GM19099 (cell line): ENCODE results near the gene JAKMIP3.

Experiments
- POLR2A ChIP-seq: IDR thresholded peaks from 3 replicates; pipeline ENCODE4 v1.6.1; 2011; ENCODE audit warnings: low read depth; ENCODE audit not compliant: insufficient read length; ENCODE audit errors: extremely low read depth

JAKMIP3 gene

DNA sequence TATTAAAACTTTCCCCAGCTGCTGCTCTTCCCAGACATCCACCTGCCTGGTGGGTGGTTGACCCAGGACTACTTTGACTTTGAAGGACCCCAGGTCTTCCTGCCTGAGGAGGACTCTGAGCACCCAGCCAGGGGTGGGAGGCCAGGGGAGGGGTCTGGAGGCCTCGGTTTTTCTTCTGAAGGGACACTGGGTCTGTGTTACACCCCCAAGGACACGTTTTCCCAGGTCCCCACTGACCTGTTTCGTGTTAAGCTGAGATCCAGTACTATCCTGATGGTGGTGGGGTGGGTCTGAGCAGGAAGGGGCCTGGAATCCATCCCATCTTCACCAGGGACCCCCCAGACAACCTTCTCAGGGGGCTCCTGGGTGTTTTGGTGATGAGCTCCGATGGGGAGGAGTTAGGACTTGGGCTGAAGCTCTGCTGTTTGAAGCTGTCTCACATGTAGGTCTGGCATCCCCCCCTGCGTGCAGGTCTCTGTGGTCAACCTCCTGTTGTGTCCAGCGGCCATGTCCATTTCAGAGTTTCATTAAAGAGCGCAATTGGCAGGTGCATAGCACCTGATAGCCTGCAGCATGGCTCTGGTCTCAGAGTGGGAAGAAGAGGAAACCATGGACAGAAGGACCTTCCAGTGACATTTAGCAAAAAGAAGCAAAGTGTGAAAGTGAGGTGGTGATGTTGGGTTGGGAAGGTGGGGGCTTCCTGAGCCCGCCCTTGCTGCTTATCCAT lies 3.5 kb downstream of the JAKMIP3 start:
- no peak for TF ChIP-seq POLR2A

DNA sequence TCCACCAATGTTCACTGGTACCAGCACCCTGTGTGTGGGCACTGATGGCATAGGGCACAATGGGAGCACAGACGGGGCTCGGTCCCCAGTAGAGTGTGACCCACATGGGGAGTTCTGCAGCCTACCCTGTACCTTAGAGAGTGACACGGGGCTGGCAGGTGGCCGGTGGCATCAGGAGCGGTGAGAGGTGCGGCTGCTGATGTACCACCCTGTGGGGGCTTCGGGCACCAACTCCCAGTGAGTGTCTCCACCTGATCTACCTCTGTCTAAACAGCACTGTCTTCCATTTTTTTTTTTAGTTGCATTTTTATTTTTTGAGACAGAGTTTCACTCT lies 4.1 kb downstream of the JAKMIP3 start:
- TF ChIP-seq POLR2A = no peak

DNA sequence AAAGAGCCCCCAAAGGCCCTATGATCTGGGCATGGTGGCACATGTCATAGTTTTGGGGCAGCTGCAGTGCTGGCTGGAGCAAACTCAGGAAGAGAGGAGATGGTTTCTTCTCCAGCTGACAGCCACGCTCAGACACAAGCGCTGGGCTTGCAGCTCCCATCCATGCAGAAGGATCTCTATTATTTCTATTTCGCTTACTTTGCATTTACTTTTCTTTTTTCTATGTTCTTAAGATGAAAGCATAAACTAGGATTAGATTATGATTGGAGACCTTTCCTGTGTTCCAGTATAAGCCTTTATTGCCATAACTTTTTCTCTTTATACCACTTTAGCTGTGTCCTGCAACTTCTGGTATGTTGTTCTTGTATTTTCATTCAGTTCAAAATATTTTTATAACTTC lies 5.0 kb downstream of the JAKMIP3 start:
- no peak for TF ChIP-seq POLR2A

DNA sequence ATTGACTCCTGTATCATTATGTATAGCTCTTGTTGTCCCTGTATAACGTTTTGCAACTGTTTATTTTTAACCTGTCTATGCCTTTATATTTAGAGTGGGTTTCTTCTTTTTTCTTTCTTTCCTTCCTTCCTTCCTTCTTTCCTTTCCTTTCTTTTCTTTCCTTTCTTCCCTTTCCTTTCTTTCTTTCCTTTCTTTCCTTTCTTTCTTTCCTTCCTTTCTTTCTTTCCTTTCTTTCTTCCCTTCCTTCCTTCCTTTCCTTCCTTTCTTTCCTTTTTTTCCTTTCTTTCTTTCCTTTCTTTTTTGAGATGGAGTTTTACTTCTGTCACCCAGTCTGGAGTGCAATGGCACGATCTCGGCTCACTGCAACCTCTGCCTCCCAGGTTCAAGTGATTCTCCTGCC lies 5.9 kb downstream of the JAKMIP3 start:
- no peak for TF ChIP-seq POLR2A

DNA sequence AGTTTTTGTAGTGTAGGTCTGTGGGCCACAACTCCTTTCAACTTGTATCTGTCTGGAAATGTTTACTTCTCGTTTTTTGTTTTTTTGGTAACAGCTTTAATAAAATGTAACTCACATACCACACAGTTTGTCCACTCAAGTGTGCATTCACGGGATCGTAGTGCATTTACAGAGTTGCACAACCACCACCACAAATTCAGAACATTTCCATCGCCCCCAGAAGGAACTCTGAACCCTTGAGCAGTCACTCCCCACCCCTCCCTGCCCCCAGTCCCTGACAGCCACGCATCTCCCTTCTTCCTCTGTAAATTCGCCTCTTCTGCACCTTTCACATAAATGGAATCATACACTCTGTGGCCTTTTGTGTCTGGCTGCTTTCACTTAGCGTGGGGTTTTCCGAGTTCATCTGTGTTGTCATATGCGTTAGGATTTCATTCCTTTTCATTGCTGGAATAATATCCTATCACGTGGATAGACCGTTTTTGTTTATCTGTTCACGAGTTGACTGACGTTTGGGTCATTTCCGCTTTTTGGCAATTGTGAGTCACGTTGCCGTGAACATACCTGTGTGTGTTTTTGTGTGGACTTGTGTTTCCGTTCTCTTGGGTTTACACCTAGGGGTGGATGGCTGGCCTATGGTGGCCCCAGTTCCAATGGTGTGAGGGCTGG lies 10.3 kb downstream of the JAKMIP3 start:
- TF ChIP-seq POLR2A = no peak

DNA sequence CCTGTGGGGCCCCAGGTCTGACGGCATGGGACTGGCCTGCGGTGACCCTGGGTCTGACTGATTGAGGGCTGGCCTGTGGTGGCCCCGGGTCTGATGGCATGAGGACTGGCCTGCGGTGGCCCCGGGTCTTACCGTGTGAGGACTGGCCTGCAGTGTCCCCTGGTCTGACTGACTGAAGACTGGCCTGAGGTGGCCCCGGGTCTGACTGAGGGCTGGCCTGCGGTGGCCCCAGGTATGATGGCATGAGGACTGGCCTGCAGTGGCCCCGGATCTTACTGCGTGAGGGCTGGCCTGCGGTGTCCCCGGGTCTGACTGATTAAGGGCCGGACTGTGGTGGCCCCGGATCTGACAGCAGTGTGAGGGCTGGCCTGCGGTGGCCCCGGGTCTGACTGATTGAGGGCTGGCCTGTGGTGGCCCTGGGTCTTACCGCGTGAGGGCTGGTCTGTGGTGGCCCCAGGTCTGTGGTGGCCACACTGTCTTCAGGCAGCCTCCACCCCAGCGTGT lies 10.9 kb downstream of the JAKMIP3 start:
- TF ChIP-seq POLR2A = no peak

DNA sequence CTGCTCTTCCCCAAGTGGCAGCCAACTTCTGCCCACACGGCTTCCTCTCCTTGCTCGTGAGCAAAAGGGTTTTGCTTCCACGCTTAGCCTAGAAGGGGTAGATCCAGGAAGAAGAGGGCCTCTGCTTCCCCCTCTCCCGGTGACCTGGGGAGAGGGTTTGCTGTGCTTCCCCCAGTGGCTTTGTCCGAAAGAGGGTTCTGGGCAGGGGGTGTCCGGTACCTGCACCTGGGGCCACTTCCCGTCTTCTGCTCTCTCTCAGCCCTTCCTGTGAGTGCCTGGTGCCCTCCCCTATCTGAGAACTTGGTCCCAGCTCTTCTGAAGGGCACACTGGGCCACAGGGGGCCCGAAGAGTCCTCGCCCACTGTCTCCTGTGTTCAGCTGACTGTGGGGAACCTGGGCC lies 11.3 kb downstream of the JAKMIP3 start:
- TF ChIP-seq POLR2A = no peak

DNA sequence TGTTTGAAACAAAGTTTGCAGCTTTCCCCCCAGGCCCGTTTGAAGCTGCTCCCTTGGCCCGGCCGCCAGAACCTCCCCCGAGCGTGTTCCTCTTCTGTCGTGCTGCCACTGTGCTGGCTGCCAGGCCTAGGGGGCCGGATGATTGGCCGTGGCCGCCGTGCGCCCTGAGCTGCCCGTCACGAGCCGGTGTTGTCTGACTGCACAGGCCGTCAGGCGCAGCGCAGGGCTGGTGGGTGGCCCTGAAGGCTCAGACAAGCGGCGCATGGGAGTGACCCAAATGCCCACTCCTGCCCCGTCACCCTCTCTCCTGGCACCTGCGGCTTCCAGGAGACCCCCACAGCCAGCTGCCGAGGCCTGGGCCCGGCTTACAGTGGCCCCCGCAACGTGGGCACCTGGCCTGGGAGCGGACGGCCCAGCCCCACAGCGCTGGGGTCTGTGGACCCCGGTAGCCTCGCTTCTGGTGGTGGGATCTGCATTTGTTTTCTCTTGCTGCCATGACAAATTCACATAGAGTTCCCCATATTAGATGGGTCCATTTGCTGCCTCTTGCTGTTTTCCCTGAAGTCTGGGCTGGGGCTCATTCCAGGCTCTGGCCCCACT lies 13.1 kb downstream of the JAKMIP3 start:
- TF ChIP-seq POLR2A = no peak

DNA sequence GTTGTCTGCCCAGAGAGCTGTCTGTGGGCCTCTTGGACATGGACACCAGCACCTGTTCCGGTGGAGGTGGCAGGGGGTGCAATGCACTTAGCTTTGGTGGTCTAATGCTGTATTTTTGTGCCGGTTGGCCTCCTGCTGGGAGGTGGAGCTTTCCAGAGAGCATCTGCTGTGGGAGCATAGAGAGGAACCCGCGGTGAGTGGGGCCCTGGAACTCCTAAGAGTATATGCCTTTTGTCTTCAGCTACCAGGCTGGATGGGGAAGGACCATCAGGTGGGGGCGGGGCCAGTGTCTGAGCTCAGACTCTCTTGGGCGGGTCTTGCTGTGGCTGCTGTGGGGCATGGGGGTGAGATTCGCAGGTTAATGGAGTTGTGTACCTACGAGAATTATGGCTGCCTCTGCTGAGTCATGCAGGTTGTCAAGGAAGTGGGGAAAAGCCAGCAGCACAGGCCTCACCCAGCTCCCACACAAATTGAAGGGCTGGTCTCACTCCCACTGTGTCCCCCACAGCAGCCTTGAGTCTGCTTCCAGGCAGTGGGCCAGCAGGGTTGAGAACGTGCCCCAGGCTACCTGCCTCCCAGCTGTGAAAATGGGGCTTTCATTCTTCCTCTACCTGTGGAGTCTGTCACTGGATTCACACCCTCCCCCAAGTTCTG lies 29.0 kb downstream of the JAKMIP3 start:
- no peak for TF ChIP-seq POLR2A

DNA sequence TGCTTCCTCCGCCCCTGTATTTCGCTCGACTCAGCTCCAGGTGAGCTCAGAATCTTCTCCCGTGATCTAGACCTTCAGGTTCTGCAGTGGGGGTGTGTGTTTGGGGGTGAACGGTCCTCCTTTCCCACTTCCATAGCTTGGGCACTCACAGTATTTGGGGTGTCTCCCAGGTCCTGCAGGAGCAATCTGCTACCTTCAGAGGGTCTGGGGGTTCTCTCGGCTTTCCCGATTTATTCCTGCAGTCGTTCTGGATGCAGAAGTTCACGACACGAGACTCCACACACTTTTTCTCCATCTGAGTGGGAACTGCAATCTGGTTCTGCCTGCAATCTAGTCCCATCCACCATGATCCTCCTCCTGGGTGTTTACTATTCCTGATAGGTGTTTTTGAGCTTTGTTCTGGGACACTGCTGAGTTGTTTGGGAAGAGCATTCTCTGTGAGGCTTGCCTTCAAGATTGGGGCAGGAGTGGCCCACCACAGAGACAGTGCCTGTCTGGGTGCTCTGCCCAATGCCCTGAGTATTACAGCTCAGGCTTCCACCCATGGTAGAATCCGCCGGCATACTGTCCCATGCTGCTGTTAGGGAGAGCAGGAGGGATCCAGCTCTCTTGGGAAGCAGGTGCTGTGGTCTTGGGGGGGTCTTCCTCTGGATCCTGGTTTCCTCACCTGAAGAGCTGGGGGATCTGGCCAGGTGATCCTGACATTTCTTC lies 29.8 kb downstream of the JAKMIP3 start:
- no peak for TF ChIP-seq POLR2A

DNA sequence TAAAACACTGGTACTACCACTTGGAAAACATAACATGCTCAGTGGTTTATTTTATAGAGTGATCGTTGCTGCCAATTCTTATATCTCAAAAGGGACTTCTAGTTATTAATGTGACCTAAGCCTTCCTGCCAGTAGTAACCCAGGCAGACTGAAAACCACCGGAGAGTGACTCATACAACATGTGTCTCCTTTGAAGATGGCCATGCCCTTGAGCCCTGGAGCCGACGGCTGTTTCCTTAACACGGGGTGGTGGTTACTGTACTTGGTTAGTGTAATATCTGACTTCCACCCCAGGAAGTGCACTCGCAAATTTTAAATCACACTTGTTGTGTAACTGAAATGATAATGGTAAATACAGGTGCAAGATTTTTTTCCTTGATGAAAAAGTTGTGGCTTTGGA lies 30.5 kb downstream of the JAKMIP3 start:
- TF ChIP-seq POLR2A = no peak

DNA sequence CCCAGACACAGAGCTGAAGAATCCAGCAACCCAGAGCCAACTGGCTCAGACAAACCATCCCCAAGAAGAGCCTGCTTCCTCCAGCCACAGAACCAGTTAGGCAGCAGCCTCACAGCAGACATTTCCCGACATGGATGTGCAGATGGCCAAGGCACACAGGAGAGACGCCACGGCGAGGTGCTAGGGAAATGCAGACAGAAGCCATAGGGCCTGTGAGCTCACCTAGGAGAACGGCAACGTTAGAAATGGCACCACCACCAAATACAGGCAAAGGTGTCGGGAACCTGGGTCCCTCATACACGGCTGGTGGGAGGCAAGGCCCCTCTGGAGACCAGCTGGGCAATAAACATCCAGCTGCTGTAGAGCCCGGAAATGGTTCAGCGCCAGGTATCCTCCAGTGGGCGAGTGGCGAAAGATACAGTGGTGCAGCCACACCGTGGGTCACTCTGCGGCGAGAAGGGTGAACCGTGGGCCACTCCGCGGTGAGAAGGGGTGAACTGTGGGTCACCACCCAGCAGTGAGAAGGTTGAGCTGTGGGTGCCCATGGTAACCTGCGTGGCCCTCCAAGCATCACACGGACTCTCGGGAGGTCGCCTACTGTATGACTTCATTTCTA lies 31.2 kb downstream of the JAKMIP3 start:
- TF ChIP-seq POLR2A = no peak

DNA sequence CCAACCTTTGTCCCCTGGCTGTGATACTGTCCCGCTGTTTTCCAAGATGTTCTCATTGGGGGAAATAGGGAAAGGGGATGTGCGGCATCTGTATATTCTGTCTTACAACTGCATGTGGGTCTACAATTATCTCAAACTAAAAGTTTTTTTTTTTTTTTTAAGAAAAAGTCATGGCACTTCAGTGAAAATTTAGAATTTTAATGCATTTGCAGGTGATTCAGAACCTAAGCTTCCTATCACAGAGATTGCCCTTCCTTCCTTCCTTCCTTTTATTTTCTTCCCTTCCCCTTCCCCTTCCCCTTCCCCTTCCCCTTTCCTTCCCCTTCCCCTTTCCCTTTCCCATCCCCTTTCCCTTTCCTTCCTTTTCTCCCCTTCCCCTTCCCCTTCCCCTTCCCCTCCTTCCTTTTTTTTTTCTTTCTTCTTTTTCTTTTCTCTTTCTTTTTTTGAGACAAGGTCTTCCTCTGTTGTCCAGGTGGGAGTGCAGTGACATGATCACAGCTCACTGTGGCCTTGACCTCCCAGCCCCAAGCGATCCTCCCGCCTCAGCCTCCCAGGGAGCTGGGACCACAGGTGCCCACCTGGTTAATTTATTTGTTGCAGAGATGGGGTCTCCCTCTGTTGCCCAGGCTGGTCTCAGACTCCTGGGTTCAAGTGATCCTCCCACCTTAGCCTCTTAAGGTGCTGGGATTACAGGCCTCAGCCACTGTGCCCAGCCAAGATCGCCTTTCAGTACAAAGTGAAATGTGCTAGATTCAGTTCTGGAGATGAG lies 32.0 kb downstream of the JAKMIP3 start:
- no peak for TF ChIP-seq POLR2A
